GM10847 (cell line): ENCODE results near the gene TMX4.

Experiments used
- POLR2A ChIP-seq: IDR thresholded peaks from 2 replicates; pipeline ENCODE4 v1.6.1; 2011; ENCODE audit not compliant: insufficient read length; ENCODE audit errors: extremely low read depth

Gene TMX4

DNA sequence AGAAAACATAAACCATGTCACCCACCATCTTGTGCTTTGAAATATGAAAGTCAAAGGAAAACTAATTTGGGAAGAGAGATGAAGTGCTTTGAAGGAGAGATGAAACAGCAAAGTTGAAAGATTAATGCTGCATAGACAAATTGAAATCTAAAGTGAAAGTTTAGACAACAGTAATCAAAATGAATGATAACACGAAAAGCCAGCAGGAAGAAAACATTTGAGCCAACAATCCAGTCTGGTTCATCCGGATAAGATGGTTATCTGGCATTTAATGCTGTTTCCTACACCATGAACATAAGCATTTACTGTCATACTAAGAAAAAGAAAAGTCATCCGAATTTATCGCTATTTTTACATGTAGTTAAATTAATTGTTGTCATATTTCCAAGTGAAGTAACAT lies 79.9 kb downstream of the TMX4 start:
- TF ChIP-seq POLR2A = no peak

DNA sequence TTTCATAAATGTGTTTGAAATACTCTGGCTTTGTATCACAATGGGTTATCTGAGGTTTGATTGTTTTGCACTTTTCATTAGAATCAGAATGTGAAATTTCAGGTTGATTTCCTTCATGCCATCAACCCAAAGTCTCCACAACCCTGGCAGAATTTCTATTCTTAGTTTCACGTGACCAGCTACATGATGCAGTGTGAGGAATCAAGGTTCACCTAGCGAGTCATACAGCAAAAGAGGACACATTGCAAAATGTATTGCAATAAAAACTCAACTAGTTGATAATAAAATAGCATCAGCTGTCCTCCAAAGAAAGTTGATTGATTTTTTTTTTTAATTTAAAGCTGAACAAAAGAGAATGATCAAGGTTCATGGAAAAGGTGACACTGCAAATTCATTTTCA lies 81.5 kb downstream of the TMX4 start:
- TF ChIP-seq POLR2A = no peak

DNA sequence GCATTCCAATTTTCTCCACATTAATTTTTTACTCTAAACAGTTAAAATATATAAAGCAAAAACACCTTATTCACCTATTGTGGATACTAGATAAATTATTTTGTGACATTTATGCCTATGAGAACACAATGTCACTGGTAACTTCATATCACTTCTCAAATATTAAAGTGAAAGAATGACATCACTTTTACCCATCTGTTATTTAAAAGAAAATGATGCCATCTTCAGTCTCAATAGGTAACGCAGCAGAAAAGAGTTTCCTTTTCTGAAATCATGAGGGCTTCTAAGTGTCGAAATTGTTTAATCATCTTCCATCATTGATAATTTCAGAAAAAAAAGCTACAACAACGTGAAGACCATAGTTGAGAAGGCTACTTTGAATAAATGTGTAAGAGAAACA lies 82.2 kb downstream of the TMX4 start:
- no peak for TF ChIP-seq POLR2A

GRCh38 chr20:7935027-7935551 lies 84.5 kb downstream of the TMX4 start:
- TF ChIP-seq POLR2A = no peak

GRCh38 chr20:7933346-7933745 lies 86.2 kb downstream of the TMX4 start:
- TF ChIP-seq POLR2A = no peak

GRCh38 chr20:7930343-7930742 lies 89.2 kb downstream of the TMX4 start:
- no peak for TF ChIP-seq POLR2A
